ENCODE measurements around the gene KCNJ8. TPM values are rescaled to one million over a fixed set of nuclear protein-coding genes. Genes with fewer than 3 reads are reported as not detected.

KCNJ8 gene
- total RNA-seq, 2 donors from 2014 or later = 15.2 to 26.2 TPM

DNA sequence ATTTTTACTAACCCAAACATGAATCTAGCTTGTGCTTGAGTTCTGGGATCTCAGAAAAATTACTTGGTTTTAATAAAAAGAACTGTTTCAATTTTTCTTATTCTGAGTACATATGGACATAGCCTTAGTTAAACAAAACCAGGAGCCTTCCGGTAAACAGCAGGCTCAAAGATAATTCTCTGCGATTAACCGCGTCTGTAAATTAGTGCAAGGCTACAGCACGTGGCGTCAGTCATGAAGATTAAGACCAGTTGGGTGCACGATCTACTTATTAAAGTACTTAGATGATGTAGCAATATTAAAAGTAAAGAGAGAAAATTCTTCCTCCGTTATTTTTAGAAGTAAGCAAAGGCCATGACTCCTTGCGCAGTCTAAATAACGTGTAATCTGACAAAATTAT lies 700 bp downstream of the KCNJ8 start:
- H3K36me3 ChIP-seq (replicated peaks in 1 of 2; ENCODE audit: insufficient read depth in 1 of 2, low read depth in 2 of 2) = no peaks in the 10 kb centered on the region
- DNase-seq (peak in 2 of 4 donors; percentile 25 to 26), ATAC-seq (no peak)
- H3K9me3 ChIP-seq = no peaks in the 10 kb centered on the region
- intact Hi-C loops (cut with DNase I) = no loop called here
- TF ChIP-seq, protein P1, sequence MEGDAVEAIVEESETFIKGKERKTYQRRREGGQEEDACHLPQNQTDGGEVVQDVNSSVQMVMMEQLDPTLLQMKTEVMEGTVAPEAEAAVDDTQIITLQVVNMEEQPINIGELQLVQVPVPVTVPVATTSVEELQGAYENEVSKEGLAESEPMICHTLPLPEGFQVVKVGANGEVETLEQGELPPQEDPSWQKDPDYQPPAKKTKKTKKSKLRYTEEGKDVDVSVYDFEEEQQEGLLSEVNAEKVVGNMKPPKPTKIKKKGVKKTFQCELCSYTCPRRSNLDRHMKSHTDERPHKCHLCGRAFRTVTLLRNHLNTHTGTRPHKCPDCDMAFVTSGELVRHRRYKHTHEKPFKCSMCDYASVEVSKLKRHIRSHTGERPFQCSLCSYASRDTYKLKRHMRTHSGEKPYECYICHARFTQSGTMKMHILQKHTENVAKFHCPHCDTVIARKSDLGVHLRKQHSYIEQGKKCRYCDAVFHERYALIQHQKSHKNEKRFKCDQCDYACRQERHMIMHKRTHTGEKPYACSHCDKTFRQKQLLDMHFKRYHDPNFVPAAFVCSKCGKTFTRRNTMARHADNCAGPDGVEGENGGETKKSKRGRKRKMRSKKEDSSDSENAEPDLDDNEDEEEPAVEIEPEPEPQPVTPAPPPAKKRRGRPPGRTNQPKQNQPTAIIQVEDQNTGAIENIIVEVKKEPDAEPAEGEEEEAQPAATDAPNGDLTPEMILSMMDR (IDR thresholded peaks at IDR 0.05) = no peak
- 5 to 7% methylated on average over 10 of the region's 10 CpGs for WGBS, 2 donors
- H3K4me3 ChIP-seq = peak overlapping the region in 1 of 2 donors; percentile 42
- H3K4me1 ChIP-seq = peaks cover 44% of the 10 kb centered on the region
- H3K27ac ChIP-seq = peak overlapping the region; percentile 64 to 93 (median 89)
- no peaks in the 10 kb centered on the region for H3K27me3 ChIP-seq

DNA sequence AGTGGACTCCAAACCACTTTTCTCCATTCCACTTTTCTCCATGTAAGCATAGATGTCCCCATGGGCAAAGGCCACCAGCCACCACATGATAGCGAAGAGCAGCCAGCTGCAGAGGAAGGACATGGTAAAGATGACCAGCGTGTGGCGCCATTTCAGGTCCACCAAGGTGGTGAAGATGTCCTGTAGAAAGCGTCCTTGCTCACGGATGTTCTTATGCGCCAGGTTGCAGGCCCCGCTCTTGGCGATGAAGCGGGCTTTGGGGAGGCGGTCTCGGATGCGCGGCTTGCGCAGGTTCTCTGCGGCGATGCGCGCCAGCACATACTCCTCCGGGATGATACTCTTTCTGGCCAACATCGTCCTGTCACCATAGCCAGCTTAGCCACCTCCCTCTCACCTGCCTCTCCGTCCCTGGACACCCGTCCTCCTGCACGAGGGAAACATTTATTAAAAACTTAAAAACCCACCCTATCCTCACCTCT lies 1.2 kb downstream of the KCNJ8 start:
- WGBS, 2 donors = 7 to 26% methylated on average over 23 of the region's 23 CpGs
- TF ChIP-seq POLR2A (IDR thresholded peaks at IDR 0.05) = peak in 2 of 3 donors; percentile 23 to 58
- TF ChIP-seq, protein P1 (IDR thresholded peaks at IDR 0.05) = peak in 6 of 7 experiments; percentile 15 to 59 (median 53)
- peak; percentile 30 for ATAC-seq
- no peaks in the 10 kb centered on the region for H3K36me3 ChIP-seq (replicated peaks in 1 of 2; ENCODE audit: insufficient read depth in 1 of 2, low read depth in 2 of 2)
- peak overlapping the region; percentile 64 to 93 (median 89) for H3K27ac ChIP-seq
- H3K4me1 ChIP-seq = peaks cover 44% of the 10 kb centered on the region
- intact Hi-C loops (cut with DNase I) = no loop called here
- peak overlapping the region in 1 of 2 donors; percentile 42 for H3K4me3 ChIP-seq
- H3K9me3 ChIP-seq = no peaks in the 10 kb centered on the region
- peak; percentile 74 to 81 (median 77) for DNase-seq
- no peaks in the 10 kb centered on the region for H3K27me3 ChIP-seq

DNA sequence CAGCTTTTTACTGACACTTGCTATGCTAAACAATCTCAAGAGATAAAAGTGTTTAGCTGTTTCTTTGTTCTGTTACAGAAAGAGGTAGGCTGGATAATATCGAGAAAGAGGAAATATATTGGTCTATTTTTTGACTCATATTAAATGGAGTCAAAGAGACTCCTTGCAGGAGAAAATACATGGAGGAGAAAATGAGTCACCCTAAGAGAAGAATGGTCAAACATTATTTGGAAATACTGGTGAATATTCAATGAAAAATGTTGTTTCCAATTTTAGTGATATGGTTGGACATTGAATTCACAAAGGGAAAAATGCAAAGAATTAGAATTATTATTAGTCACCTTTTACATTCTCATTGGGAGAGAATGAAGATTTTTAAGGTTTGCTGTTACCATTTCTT lies 3.2 kb downstream of the KCNJ8 start:
- 16 to 29% methylated on average over 1 of the region's 1 CpG for WGBS, 2 donors
- Histone ChIP-seq H3K27ac (peak overlapping the region in 2 of 4 donors; percentile 30 to 93), H3K4me3 (no peak overlapping the region), H3K36me3 (replicated peaks in 1 of 2; ENCODE audit: insufficient read depth in 1 of 2, low read depth in 2 of 2) (no peaks in the 10 kb centered on the region), H3K9me3 (no peaks in the 10 kb centered on the region), H3K27me3 (no peaks in the 10 kb centered on the region), H3K4me1 (peaks cover 28% of the 10 kb centered on the region)
- no peak for DNase-seq
- intact Hi-C loops (cut with DNase I) = no loop called here
- TF ChIP-seq POLR2A (IDR thresholded peaks at IDR 0.05) = no peak
- TF ChIP-seq, protein P1 (IDR thresholded peaks at IDR 0.05) = no peak
- ATAC-seq = no peak

DNA sequence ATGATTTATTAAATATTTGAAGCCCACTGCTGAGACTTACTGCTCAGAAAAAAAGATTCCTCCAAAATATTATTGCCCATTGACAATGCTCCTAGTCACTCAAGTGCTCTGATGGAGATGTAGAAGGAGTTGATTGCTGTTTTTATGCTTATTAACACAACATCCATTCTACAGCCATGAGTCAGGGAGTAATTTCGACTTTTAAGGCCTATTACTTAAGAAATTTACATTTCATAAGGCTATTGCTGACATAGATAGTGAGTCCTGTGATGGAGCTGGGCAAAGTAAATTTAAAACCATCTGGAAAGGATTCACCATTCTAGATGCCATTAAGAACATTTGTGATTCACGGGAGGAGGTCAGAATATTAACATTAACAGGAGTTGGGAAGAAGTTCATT lies 5.2 kb downstream of the KCNJ8 start:
- ATAC-seq = no peak
- peaks cover 0 to 5% of the 10 kb centered on the region in 2 donors for H3K36me3 ChIP-seq (replicated peaks in 1 of 2; ENCODE audit: insufficient read depth in 1 of 2, low read depth in 2 of 2)
- no peak overlapping the region for H3K4me3 ChIP-seq
- intact Hi-C loops (cut with DNase I) = no loop called here
- DNase-seq = no peak
- TF ChIP-seq, protein P1 (IDR thresholded peaks at IDR 0.05) = no peak
- TF ChIP-seq POLR2A (IDR thresholded peaks at IDR 0.05) = no peak
- no peaks in the 10 kb centered on the region for H3K9me3 ChIP-seq
- WGBS, 2 donors = 76 to 84% methylated on average over 2 of the region's 2 CpGs
- H3K27ac ChIP-seq = no peak overlapping the region
- no peaks in the 10 kb centered on the region for H3K27me3 ChIP-seq
- H3K4me1 ChIP-seq = peaks cover 35% of the 10 kb centered on the region

DNA sequence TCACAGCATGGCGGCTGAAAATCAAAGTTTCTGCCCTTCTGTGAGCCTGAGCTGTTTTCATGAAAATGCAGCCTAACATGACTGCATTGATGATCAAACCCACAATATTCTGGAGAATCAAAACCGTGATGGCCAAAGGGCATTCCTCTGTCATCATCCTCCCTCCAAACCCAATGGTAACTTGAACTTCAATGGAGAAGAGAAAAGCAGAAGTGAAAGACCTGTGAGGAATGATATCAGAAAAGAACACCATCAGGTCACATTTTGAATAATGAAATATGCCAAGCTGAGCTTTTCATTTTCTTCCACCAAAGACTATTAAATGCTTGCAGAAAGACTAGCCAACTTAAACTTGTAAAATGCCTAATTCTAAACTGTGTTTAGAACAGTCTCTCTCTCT lies 8.1 kb downstream of the KCNJ8 start:
- Histone ChIP-seq H3K9me3 (no peaks in the 10 kb centered on the region), H3K27ac (no peak overlapping the region), H3K36me3 (replicated peaks in 1 of 2; ENCODE audit: insufficient read depth in 1 of 2, low read depth in 2 of 2) (peaks cover 0 to 5% of the 10 kb centered on the region in 2 donors), H3K27me3 (no peaks in the 10 kb centered on the region), H3K4me1 (peaks cover 45% of the 10 kb centered on the region), H3K4me3 (no peak overlapping the region)
- 81 to 100% methylated on average over 2 of the region's 2 CpGs for WGBS, 2 donors
- TF ChIP-seq POLR2A (IDR thresholded peaks at IDR 0.05) = no peak
- TF ChIP-seq, protein P1 (IDR thresholded peaks at IDR 0.05) = no peak
- no peak for DNase-seq
- ATAC-seq = no peak
- intact Hi-C loops (cut with DNase I) = no loop called here
